Uterus (tissue), 2 donors: ENCODE data around the gene SPEM3.

Experiments
- CTCF ChIP-seq, 4 experiments: fragments of 200-600 bp in 2 of 4; fragments of 450-650 bp in 2 of 4; sonication (generic) in 2 of 4; IDR thresholded peaks; one replicate each; pipeline ENCODE4 v1.5.1; 2016 to 2019; ENCODE audit warnings: antibody characterized with exemption in 4 of 4, mild to moderate bottlenecking in 2 of 4, moderate library complexity in 1 of 4
- POLR2A ChIP-seq, 2 donors: fragments of 450-650 bp; IDR thresholded peaks; one replicate each; pipeline ENCODE4 v1.6.1; 2016; ENCODE audit warnings: antibody characterized with exemption in 2 of 2, mild to moderate bottlenecking in 1 of 2, moderate library complexity in 1 of 2

DNA sequence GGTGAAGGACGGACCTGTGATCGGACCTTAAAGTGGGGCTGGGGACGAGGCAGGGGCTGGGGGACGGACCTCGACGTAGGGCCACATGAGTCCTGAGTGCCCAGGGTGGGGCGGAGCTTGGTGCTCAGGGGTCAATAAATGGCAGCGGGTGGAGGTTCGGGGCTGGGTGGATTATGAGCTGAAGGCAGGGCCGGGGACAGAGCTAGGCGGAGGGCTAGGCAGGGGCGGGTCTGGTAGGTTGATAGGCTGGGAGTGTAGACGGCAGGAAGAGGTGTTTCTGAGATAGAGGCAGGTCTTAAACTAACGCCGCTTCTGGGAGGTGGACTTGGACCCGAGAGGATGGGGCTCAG is 16.9 kb downstream of the SPEM3 start:
- no peak for TF ChIP-seq CTCF (IDR thresholded peaks at IDR 0.05)
- no peak for TF ChIP-seq POLR2A (IDR thresholded peaks at IDR 0.05)
